GM12878 (cell line): ENCODE data around the gene MYBL2. TPM values are rescaled to one million over a fixed set of nuclear protein-coding genes. Genes with fewer than 3 reads are reported as not detected.

ENCODE experiments used
- ATAC-seq: fragments of 200-7000 bp; cut with Tn5 transposase; 3 replicates; pipeline ENCODE4 v1.9.1; 2020; ENCODE audit warnings: mild to moderate bottlenecking, moderate library complexity
- BruUV-seq: library from RNA; stranded (reverse); fragments of 400-500 nt; replicated peaks from 2 replicates; lab custom pipeline; 2021; lab: Mats Ljungman, UMichigan
- CTCF ChIA-PET: fragments of 300-600 bp; sonication (Branson Sonifier 250); formaldehyde crosslinking; extraction: SDS; loops from one replicate; lab custom pipeline; 2021; ENCODE audit warnings: inconsistent platforms; lab: Yijun Ruan, JAX
- POLR2A ChIA-PET: fragments of 350-600 bp; formaldehyde crosslinking; extraction: SDS; loops from one replicate; lab custom pipeline; 2021; ENCODE audit warnings: inconsistent platforms; lab: Charles Lee
- RAD21 ChIA-PET: fragments of 300-600 bp; sonication (Branson Sonifier 250); formaldehyde crosslinking; loops from one replicate; lab custom pipeline; 2023; ENCODE audit warnings: antibody characterized with exemption; ENCODE audit not compliant: unreplicated experiment; lab: Charles Lee
- SMC1A ChIA-PET: fragments of 300-600 bp; sonication (Branson Sonifier 250); formaldehyde crosslinking; loops from one replicate; lab custom pipeline; 2023; ENCODE audit not compliant: unreplicated experiment, uncharacterized antibody; lab: Charles Lee
- DNase-seq: peaks from one replicate; pipeline ENCODE4 v3.0.0-alpha.2; 2011; ENCODE audit warnings: low read depth, low spot score
- FAIRE-seq: peaks from 3 replicates; lab custom pipeline; 2011; peaks lifted over from hg19 to GRCh38; lab: Jason Lieb, UNC
- H2AFZ ChIP-seq: 2 replicates; pipeline ENCODE4 v1.6.0; 2011; ENCODE audit warnings: low read depth, low read length, control low read depth; ENCODE audit not compliant: control insufficient read depth
- H3K27ac ChIP-seq: 2 replicates; pipeline ENCODE4 v1.5.1; 2011; ENCODE audit warnings: control low read depth; ENCODE audit not compliant: control insufficient read depth, insufficient read depth
- H3K27me3 ChIP-seq, 2 experiments: replicated peaks in 1 of 2; 2 replicates each; pipeline versions ENCODE4 v1.6.0 to v1.6.1; 2011; ENCODE audit warnings: low read length in 1 of 2; ENCODE audit not compliant: control insufficient read depth in 2 of 2, insufficient read depth in 2 of 2
- H3K36me3 ChIP-seq, 2 experiments: 2 replicates each; pipeline ENCODE4 v1.5.1; 2011; ENCODE audit warnings: low read length in 1 of 2; ENCODE audit not compliant: control insufficient read depth in 2 of 2, insufficient read depth in 2 of 2
- H3K4me1 ChIP-seq: 2 replicates; pipeline ENCODE4 v1.6.1; 2011; ENCODE audit warnings: mild to moderate bottlenecking, low read length, moderate library complexity, mixed read lengths; ENCODE audit not compliant: control insufficient read depth, insufficient read depth
- H3K4me2 ChIP-seq: 2 replicates; pipeline ENCODE4 v1.6.0; 2011; ENCODE audit warnings: control low read depth; ENCODE audit not compliant: control insufficient read depth, insufficient read depth
- H3K4me3 ChIP-seq: fragments of 200-600 bp; sonication (generic); 2 replicates; pipeline ENCODE4 v1.5.1; 2016
- H3K79me2 ChIP-seq: 2 replicates; pipeline ENCODE4 v1.6.0; 2011; ENCODE audit warnings: low read length; ENCODE audit not compliant: control insufficient read depth, insufficient read depth
- H3K9ac ChIP-seq: 2 replicates; pipeline ENCODE4 v1.8.0; 2011; ENCODE audit warnings: low read length, control low read depth, mixed read lengths; ENCODE audit not compliant: control insufficient read depth, insufficient read depth
- H3K9me3 ChIP-seq: replicated peaks from 3 replicates; pipeline ENCODE4 v1.5.1; 2011; ENCODE audit warnings: mild to moderate bottlenecking, low read length; ENCODE audit not compliant: control insufficient read depth, insufficient read depth
- H4K20me1 ChIP-seq: 2 replicates; pipeline ENCODE4 v1.6.0; 2011; ENCODE audit not compliant: control insufficient read depth, insufficient read depth
- CBFB ChIP-seq: IDR thresholded peaks from 2 replicates; pipeline ENCODE4 v1.6.1; 2016; ENCODE audit warnings: antibody characterized with exemption, low read depth
- POLR2A ChIP-seq: IDR thresholded peaks from 2 replicates; pipeline ENCODE4 v1.6.1; 2011; ENCODE audit warnings: low read depth, mild to moderate bottlenecking, low read length
- POLR2AphosphoS5 ChIP-seq: IDR thresholded peaks from 2 replicates; pipeline ENCODE4 v1.6.1; 2011; ENCODE audit warnings: mild to moderate bottlenecking, low read length, inconsistent platforms
- RAD21 ChIP-seq: IDR thresholded peaks from 2 replicates; pipeline ENCODE4 v1.6.1; 2011; ENCODE audit warnings: mild to moderate bottlenecking, low read depth, low read length, moderate library complexity; ENCODE audit not compliant: insufficient read depth
- RB1 ChIP-seq: fragments of 450-650 bp; formaldehyde crosslinking; IDR thresholded peaks from 2 replicates; pipeline ENCODE4 v1.6.1; 2017; ENCODE audit warnings: mild to moderate bottlenecking, borderline replicate concordance
- RUNX3 ChIP-seq: IDR thresholded peaks from 2 replicates; pipeline ENCODE4 v1.6.1; 2012; ENCODE audit warnings: low read length, inconsistent platforms
- SPI1 ChIP-seq: IDR thresholded peaks from 2 replicates; pipeline ENCODE4 v1.6.1; 2011; ENCODE audit warnings: low read depth, mild to moderate bottlenecking, low read length, moderate library complexity, borderline replicate concordance; ENCODE audit not compliant: insufficient read depth
- TCF3 ChIP-seq: IDR thresholded peaks from 2 replicates; pipeline ENCODE4 v1.6.1; 2012; ENCODE audit warnings: low read depth, mild to moderate bottlenecking, low read length, borderline replicate concordance; ENCODE audit not compliant: insufficient read depth
- WGBS: methylation state at CpG from one replicate; pipeline ENCODE4 v1.1.6; 2016; ENCODE audit warnings: low lambda C conversion rate; ENCODE audit not compliant: insufficient replicate concordance, insufficient coverage; ENCODE audit errors: missing lambda C conversion rate; 5-methylcytosine and 5-hydroxymethylcytosine counted together
- in situ Hi-C: fragments of 300-500 bp; cut with MboI; formaldehyde crosslinking; loops from 9 replicates; pipeline ENCODE4 v1.14.3; 2018; ENCODE audit warnings: mixed read lengths
- intact Hi-C: fragments of 100-400 bp; cut with micrococcal nuclease; formaldehyde crosslinking; loops from one replicate; pipeline ENCODE4 v1.14.2; 2022; ENCODE audit not compliant: unreplicated experiment
- polyA plus RNA-seq, 11 experiments: library from polyadenylated mRNA; depleted of rRNA in 4 of 11; unstranded in 6 of 11; stranded (reverse) in 5 of 11; fragments of >200 nt; fragmentation: Nextera tagmentation in 4 of 11; fragmentation: Illumina TruSeq in 1 of 11; extraction: Ambion mirVana in 4 of 11; extraction: Trizol in 1 of 11; gene quantifications; 1 replicate in 1 of 11; 2 replicates in 10 of 11; pipeline versions ENCODE4 v1.2.1 to v1.2.3, GENCODE V29; 2011 to 2016; ENCODE audit warnings: inconsistent platforms in 2 of 11, missing spikeins in 2 of 11, low read depth in 1 of 11
- total RNA-seq, 4 experiments: library from RNA; depleted of rRNA in 3 of 4; stranded (reverse); fragments of >200 nt in 3 of 4; fragmentation: Illumina TruSeq in 1 of 4; extraction: Trizol in 1 of 4; gene quantifications; 2 replicates each; pipeline versions ENCODE4 v1.2.1 to v1.2.3, GENCODE V29; 2013 to 2021
- TF ChIP-seq, protein P1 (sequence below): fragments of 450-650 bp; formaldehyde crosslinking; IDR thresholded peaks from 2 replicates; pipeline ENCODE4 v1.5.0; 2022; ENCODE audit warnings: mild to moderate bottlenecking, missing genetic modification characterization
- TF ChIP-seq, protein P2 (sequence below): IDR thresholded peaks from 2 replicates; pipeline ENCODE4 v1.6.1; 2011; ENCODE audit warnings: low read depth, low read length, improper control_type of control experiment, borderline replicate concordance
- TF ChIP-seq, protein P3 (sequence below), 3 experiments: IDR thresholded peaks in 2 of 3; conservative IDR thresholded peaks in 1 of 3; 2 replicates each; pipeline ENCODE4 v1.5.1; 2011; ENCODE audit warnings: low read depth in 3 of 3, low read length in 3 of 3, mild to moderate bottlenecking in 3 of 3, control low read depth in 2 of 3, moderate library complexity in 2 of 3, inconsistent platforms in 1 of 3, mixed read lengths in 1 of 3; ENCODE audit not compliant: control insufficient read depth in 2 of 3, insufficient read depth in 1 of 3; ENCODE audit errors: extremely low read depth in 1 of 3
- TF ChIP-seq, protein P4 (sequence below): IDR thresholded peaks from 2 replicates; pipeline ENCODE4 v1.6.1; 2011; ENCODE audit warnings: mild to moderate bottlenecking, low read depth, low read length, moderate library complexity; ENCODE audit not compliant: insufficient replicate concordance

The MYBL2 gene
- total and polyA plus RNA-seq, 10 of the 15 experiments (the other 5 are each of a cell fraction or from before 2014, with no cell fraction given): 4.5 to 213 (median 74.2) TPM

DNA sequence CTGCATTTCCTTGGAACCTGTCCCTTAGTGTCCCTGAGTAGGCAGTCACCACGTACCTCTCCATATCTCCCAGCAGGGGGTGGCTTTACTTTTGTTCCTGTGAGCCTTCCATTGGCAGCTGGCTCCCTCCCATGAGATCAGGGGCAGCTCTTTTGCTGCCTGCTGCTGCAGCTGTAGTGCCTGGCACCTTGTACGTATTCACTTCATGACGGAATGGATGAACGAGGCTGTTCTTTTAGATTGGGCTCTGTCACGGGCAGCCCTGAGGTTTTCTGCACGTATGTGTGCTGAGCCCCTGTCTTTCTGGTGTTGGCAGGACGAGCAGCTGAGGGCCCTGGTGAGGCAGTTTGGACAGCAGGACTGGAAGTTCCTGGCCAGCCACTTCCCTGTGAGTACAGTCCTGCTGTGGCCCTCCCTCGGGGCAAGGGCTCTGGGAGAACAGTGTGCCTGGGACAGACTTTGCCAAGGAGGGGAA is 14.6 kb downstream of the MYBL2 start:
- ChIA-PET POLR2A (interaction anchor here (0.5 to 1.7 kb wide), 9 partner anchors 8 to 236 kb away, joined by 3 to 7 read pairs (median 4); partner anchors contain the start of gene IFT52), RAD21 (interaction anchor here (0.8 to 2.7 kb wide), 12 partner anchors 10 to 508 kb away, joined by 3 to 11 read pairs (median 4); partner anchors contain the start of gene IFT52)
- H3K4me3 ChIP-seq: peak overlapping the region; percentile 68

More for the DNA sequence above, 14.6 kb downstream of the MYBL2 start:
- 0% methylated on average over 8 of the region's 8 CpGs for WGBS
- H3K27ac ChIP-seq: peak overlapping the region; percentile 89
- peak; percentile 21 for DNase-seq
- FAIRE-seq: no peak
- H3K4me1 ChIP-seq: peaks cover 32% of the 10 kb centered on the region
- H2AFZ ChIP-seq: peak overlapping the region; percentile 33
- SMC1A ChIA-PET: interaction anchor here (0.7 to 1.7 kb wide), 19 partner anchors 9 to 400 kb away, joined by 3 to 10 read pairs (median 3); no protein-coding TSS in a partner anchor
- peak; percentile 70 for ATAC-seq
- H4K20me1 ChIP-seq: no peaks in the 10 kb centered on the region
- H3K79me2 ChIP-seq: peaks cover 24% of the 10 kb centered on the region
- H3K27me3 ChIP-seq: no peaks in the 10 kb centered on the region
- H3K4me2 ChIP-seq: peak overlapping the region; percentile 90
- peaks cover 4 to 15% of the 10 kb centered on the region in 2 experiments; a peak in 3 of 4 replicates for H3K36me3 ChIP-seq
- intact Hi-C loops: loop anchor here (5.0 kb wide), 2 partner anchors 224 to 401 kb away; partner anchors contain the start of gene SRSF6
- no peak for TF ChIP-seq RB1
- peak; percentile 36; the same call in 1 of the 2 replicates for TF ChIP-seq POLR2AphosphoS5
- TF ChIP-seq, protein P1, sequence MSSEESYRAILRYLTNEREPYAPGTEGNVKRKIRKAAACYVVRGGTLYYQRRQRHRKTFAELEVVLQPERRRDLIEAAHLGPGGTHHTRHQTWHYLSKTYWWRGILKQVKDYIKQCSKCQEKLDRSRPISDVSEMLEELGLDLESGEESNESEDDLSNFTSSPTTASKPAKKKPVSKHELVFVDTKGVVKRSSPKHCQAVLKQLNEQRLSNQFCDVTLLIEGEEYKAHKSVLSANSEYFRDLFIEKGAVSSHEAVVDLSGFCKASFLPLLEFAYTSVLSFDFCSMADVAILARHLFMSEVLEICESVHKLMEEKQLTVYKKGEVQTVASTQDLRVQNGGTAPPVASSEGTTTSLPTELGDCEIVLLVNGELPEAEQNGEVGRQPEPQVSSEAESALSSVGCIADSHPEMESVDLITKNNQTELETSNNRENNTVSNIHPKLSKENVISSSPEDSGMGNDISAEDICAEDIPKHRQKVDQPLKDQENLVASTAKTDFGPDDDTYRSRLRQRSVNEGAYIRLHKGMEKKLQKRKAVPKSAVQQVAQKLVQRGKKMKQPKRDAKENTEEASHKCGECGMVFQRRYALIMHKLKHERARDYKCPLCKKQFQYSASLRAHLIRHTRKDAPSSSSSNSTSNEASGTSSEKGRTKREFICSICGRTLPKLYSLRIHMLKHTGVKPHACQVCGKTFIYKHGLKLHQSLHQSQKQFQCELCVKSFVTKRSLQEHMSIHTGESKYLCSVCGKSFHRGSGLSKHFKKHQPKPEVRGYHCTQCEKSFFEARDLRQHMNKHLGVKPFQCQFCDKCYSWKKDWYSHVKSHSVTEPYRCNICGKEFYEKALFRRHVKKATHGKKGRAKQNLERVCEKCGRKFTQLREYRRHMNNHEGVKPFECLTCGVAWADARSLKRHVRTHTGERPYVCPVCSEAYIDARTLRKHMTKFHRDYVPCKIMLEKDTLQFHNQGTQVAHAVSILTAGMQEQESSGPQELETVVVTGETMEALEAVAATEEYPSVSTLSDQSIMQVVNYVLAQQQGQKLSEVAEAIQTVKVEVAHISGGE (CRISPR knock-in tag): no peak
- no peak for TF ChIP-seq SPI1
- TF ChIP-seq, protein P2, sequence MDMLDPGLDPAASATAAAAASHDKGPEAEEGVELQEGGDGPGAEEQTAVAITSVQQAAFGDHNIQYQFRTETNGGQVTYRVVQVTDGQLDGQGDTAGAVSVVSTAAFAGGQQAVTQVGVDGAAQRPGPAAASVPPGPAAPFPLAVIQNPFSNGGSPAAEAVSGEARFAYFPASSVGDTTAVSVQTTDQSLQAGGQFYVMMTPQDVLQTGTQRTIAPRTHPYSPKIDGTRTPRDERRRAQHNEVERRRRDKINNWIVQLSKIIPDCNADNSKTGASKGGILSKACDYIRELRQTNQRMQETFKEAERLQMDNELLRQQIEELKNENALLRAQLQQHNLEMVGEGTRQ: no peak
- no peak for TF ChIP-seq RUNX3
- TF ChIP-seq, protein P3, sequence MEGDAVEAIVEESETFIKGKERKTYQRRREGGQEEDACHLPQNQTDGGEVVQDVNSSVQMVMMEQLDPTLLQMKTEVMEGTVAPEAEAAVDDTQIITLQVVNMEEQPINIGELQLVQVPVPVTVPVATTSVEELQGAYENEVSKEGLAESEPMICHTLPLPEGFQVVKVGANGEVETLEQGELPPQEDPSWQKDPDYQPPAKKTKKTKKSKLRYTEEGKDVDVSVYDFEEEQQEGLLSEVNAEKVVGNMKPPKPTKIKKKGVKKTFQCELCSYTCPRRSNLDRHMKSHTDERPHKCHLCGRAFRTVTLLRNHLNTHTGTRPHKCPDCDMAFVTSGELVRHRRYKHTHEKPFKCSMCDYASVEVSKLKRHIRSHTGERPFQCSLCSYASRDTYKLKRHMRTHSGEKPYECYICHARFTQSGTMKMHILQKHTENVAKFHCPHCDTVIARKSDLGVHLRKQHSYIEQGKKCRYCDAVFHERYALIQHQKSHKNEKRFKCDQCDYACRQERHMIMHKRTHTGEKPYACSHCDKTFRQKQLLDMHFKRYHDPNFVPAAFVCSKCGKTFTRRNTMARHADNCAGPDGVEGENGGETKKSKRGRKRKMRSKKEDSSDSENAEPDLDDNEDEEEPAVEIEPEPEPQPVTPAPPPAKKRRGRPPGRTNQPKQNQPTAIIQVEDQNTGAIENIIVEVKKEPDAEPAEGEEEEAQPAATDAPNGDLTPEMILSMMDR (IDR thresholded peaks at IDR 0.05 in 2 of 3, conservative IDR thresholded peaks at IDR 0.05 in 1 of 3; ENCODE audit: control insufficient read depth in 2 of 3, extremely low read depth in 1 of 3, insufficient read depth in 1 of 3, low read depth in 3 of 3, low read length in 3 of 3): peak; percentile 21 to 42 (median 40); a peak in 5 of 6 replicates
- TF ChIP-seq POLR2A: 0 out of 2 replicates have a peak, but pooled peaks have one; percentile 23
- TF ChIP-seq, protein P4, sequence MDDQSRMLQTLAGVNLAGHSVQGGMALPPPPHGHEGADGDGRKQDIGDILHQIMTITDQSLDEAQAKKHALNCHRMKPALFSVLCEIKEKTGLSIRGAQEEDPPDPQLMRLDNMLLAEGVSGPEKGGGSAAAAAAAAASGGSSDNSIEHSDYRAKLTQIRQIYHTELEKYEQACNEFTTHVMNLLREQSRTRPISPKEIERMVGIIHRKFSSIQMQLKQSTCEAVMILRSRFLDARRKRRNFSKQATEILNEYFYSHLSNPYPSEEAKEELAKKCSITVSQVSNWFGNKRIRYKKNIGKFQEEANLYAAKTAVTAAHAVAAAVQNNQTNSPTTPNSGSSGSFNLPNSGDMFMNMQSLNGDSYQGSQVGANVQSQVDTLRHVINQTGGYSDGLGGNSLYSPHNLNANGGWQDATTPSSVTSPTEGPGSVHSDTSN: no peak
- TF ChIP-seq TCF3: peak; percentile 19; the same call in 1 of the 2 replicates
- 0 out of 2 replicates have a peak, but pooled peaks have one; percentile 14 for TF ChIP-seq RAD21
- no peak for TF ChIP-seq CBFB
- CTCF ChIA-PET: interaction anchor here (0.7 to 4.5 kb wide), 20 partner anchors 8 to 508 kb away, joined by 3 to 32 read pairs (median 4); partner anchors contain the start of gene SRSF6
- BruUV-seq: TSS peak; percentile 95
- peak overlapping the region; percentile 71 for H3K9ac ChIP-seq
- in situ Hi-C loops: no loop called here
- no peaks in the 10 kb centered on the region for H3K9me3 ChIP-seq
